HG02973 (cell line): ENCODE measurements around the gene DLGAP1.
"Not testable (repeated sequence)": the region's sequence is repeated elsewhere in the genome, so short reads cannot be mapped to it uniquely, and the experiment has no call there.

Source experiments
- ATAC-seq: cut with Tn5 transposase; IDR thresholded peaks from one replicate; pipeline ENCODE4 v1.9.1; 2021; ENCODE audit warnings: moderate library complexity; ENCODE audit not compliant: unreplicated experiment

Gene DLGAP1

DNA sequence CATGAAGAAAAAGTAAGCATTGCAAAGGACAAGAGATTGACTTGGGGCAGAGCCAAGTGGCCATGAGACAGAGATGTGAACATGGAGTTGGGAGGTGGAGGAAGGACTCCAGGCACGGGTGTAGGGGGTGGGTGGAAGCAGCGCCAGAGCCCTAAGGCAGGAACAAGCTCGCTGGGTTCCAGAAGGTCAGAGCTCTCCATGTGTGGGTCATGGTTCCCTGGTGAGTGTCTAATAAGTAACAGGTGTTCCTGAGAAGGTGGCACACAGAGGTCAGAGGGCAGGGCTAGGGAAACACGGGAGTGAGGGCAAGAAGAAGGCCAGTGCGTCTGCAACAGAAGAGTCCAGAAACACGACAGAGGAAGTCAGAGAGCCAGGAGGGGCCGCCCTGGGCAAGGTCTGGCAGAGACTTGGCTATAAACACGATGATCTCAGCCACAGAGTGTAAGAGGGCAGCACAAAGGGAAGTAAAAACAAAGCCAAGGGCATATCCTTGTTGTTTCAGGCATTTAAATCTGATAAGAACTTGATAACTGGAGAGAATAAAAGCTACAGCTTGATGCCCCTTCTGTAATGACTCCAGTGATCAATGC lies 744.3 kb downstream of the DLGAP1 start:
- no peak for ATAC-seq

DNA sequence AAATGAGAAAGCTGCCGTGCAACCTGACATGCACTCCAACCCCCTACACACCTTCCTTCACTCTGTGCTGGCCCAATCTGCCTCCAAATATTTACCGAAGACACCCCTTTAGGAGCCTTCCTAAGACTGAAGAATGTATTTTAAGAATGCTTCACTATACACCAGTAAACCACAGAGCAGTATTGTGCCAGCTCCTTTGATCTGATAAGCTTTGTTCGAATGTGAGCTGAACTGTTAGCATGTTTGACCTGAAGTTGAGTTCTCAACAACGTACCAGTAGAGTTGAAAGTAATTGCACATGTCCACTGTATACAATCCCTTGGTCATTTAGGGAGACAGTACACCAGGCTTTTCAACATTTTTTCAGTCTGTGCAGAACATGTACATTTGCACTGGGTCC lies 745.9 kb downstream of the DLGAP1 start:
- ATAC-seq, result no peak

DNA sequence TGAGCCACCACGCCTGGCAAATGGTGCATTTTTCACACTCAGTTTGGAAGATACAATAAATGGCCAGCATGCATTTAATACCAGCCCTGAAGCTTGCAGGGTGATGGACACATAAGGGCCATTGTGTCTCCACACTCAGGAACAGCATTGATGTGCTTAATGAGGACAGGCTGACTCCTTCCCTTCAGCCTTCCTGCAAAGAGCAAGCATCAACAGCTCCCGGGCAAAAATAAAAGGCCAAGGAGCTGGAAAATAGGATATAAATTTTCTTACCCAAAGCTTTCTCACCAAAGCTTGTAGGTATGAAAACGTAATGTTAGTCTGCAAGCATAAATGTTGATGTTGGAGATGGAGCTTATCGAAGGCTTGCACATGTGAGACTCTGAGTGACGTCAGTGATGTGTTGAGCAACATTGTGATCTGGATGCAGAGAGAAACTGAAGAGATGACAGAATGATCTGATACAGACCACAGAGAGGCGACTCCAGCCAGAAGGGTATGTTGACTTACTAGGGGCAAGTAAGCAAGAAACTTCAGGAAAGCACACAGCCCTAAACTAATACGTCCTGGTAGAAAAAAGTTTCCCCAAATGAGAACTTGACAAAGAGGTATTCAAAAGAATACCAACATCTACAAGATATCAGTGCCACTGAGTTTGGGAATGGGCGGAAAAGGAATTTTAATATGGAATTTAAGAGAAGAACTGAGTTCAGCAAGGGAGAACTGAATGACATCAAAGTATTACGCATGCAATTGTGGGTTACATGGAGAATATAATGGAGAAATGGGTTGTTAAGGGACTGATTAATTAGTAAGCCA lies 748.6 kb downstream of the DLGAP1 start:
- no peak for ATAC-seq

DNA sequence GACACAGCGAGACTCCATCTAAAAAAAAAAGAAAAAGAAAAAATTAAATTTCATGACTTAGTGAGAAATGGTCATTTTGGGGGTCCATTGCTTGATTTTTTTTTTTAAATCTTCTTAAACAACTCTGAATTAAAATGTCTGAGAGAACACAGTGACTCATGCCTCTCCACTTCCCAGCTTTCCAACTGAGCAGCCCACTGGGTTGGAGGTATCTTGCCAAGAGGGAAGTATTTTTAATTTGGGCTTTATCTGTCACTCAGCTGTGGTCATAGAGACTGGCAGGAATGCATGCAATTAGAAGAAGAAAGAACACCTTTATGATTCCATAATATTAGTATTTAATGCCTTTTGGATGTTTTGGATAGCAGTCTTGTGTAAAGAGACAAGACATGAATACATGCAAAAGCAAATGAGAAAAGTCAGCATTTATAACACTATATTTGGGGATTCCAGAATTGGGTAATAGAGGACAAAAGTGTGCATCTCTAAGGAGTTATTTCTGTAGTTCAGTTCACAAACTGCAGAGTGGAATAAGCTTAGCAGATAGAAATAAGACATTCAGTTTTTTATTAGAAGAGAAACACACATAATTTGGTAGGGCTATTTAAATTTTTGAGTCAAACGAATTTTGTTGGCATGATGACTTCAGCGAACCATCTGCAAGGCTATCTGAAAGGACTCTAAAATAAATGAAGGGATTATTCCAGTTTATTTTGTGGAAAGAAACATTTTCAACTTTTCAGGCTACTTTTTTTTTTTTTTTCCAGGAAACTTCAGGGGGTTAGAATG lies 750.4 kb downstream of the DLGAP1 start:
- ATAC-seq, result no peak

DNA sequence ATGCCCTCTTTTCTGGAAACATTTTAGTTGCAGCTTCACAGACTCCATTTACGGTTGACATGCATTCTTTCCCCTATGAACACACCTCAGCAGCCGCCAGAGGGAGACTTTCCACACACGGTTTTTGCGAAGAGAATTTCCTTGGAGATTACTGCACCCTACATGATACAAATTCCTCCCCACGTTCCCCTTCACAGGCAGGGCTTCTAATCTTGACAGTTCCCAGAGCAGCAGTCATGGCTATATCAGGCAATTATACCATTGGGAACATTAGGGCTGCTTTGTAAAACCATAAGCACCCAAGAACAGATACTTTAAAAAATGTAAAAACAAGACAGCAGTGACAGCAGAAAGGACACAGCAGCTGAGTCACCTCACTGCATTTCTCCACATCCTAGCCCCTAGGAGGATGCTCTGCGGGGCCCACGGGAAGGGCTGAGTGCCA lies 751.4 kb downstream of the DLGAP1 start:
- no peak for ATAC-seq

DNA sequence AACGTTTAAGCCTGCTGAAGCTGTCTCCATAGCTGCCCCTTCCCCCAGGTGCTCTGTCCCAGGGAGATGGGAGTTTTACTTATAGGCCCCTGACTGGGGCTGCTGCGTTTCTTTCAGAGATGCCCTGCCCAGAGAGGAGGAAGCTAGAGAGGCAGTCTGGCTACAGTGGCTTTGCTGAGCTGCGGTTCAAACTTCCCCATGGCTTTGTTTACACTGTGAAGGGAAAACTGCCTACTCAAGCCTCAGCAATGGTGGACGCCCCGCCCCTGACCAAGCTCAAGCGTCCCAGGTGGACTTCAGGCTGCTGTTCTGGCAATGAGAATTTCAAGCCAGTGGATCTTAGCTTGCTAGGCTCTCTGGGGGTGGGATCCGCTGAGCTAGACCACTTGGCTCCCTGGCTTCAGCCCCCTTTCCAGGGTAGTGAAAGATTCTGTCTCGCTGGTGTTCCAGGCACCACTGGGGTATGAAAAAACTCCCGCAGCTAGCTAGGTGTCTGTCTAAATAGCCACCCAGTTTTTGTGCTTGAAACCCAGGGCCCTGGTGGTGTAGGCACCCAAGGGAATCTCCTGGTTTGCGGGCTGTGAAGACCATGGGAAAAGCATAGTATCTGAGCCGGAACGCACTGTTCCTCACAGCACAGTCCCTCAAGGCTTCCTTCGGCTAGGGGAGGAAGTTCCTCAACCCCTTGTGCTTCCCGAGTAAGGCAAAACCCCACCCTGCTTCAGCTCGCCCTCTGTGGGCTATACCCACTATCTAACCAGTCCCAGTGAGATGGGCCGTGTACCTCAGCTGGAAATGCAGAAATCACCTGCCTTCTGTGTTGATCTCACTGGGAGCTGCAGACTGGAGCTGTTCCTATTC lies 755.2 kb downstream of the DLGAP1 start:
- not testable (repeated sequence) for ATAC-seq

DNA sequence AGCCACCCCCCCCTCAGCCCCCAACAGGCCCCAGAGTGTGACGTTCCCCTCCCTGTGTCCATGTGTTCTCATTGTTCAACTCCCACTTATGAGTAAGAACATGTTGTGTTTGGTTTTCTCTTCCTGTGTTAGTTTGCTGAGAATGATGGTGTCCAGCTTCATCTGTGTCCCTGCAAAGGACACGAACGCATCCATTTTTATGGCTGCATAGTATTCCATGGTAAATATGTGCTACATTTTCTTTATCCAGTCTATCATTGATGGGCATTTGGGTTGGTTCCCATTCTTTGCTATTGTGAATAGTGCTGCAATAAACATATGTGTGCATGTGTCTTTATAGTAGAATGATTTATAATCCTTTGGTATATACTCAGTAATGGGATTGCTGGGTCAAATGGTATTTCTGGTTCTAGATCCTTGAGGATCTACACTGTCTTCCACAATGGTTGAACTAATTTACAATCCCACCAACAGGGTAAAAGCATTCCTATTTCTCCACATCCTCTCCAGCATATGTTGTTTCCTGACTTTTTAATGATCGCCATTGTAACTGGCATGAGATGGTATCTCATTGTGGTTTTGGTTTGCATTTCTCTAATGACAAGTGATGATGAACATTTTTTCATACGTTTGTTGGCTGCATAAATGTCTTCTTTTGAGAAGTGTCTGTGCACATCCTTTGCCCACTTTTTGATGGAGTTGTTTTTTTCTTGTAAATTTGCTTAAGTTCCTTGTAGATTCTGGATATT lies 760.9 kb downstream of the DLGAP1 start:
- not testable (repeated sequence) for ATAC-seq

DNA sequence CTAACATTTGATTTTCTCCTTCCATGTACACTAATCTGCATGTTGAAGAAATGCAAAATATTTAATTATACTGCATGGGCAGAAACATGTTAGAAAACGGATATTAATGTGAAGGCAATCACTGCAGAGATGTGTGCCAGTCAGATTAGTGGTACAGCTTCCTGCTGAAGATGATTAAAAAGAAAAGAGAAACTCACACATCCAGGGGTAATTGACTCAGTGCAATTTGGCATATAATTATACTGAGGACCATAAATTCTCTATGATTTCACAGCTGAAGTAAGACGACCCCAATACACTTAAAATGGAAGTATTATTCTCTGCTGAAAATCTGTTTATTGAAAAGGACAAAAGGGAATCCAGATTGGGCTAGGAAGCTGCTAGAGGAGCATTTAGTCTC lies 761.7 kb downstream of the DLGAP1 start:
- no peak for ATAC-seq

DNA sequence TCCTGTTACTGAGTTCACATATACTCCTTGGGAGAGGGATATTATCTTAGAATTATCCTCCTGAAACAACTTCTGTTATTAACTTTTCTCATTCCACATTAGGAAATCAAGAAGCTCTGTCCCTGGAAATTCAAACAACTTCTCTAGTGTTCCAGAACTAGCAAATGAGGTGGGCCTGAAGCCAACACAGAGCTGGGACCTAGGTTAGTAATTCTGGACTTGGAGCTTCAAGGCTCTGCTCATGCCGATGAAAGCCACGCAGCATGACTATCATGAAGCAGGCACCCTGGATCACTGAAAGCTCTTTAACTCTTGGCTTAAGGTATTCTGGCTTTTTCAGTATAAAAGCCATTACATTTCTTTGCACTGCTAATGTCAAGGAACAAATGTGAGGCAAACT lies 762.4 kb downstream of the DLGAP1 start:
- no peak for ATAC-seq

DNA sequence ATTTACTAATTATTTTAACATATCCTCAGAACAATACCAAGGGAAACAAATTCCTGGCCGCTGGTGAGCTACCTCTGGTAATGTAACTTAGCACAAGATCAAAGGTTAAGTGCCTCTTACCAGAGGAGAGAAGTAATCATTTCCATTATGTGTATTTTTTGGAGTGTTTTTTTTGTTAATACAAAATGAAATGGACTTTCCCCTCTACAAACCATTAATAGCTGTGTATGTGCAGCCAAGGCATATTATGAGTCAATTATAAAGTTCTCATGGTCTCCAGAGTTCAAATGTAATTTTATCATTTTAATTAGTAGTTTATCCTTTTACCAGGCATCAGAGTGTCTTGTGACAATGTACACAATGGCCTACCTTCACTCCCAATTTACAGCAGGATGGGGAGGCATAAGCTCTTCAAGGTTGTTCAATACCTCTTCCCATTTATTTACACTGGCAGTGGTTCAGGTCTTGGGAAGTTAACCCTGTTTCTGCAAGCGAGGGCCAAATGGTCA lies 762.9 kb downstream of the DLGAP1 start:
- ATAC-seq, result no peak

DNA sequence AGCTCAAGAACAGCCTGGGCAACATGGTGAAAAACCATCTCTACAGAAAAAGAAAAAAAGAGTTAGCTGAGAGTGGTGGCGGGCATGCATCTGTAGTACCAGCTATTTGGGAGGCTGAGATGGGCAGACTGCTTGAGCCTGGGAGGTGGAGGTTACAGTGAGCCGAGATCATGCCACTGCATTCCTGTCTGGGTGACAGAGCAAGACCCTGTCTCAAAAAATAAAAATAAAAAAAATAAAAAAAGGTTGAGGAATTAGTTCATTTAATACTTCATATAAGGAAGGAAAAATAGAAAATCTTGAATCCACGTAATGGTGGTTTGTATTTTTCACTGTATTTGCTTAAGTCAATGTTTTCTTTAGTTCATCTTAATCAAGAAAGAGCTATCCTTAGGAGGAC lies 763.4 kb downstream of the DLGAP1 start:
- ATAC-seq, result no peak

DNA sequence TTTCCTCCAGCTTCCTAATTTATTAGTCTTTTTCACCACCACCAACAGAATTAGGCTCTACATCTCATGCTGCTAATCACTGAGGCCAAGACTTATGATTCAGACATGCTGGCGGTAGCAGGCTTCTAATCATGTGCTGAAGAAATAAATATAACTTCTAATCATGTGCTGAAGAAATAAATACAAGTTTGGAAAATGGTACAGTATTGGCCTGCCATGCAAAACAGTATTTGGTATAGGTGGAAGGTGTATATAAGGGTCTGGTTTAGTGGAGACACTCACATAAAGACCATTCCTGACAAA lies 764.4 kb downstream of the DLGAP1 start:
- ATAC-seq, result no peak

DNA sequence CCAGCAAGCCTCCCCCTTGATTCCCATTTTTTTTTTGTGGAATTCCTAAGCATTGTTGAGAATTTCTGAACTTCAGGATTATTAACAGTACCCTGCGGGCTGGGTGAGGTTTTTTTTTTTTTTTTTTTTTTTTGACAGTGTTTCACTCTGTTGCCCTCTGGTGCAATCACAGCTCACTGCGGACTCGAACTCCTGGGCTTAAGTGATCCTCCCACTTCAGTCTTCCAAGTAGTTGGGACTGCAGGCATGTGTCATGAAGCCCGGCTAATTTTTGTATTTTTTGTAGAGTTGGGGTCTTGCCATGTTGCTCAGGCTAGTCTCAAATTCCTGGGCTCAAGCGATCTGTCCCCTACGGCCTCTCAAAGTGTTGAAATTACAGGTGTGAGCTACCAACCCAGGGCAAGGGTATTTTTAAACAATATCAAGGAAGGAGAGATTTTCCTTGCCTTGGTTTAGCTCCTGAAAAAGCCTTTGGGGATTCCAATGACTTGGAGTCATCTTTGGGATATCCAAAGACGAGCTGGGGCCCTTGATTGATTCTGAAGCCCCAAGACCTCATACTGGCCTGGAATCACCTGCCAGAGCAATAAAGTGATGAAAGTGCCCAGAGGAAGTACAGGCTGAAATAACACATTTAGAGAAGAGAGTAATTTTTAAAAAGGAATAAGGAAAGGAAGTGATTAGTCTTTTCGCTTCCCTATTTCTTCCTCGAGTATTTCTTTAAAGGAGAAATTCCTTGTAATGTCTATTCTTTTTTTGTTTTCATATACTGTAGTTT lies 764.9 kb downstream of the DLGAP1 start:
- ATAC-seq, result no peak

DNA sequence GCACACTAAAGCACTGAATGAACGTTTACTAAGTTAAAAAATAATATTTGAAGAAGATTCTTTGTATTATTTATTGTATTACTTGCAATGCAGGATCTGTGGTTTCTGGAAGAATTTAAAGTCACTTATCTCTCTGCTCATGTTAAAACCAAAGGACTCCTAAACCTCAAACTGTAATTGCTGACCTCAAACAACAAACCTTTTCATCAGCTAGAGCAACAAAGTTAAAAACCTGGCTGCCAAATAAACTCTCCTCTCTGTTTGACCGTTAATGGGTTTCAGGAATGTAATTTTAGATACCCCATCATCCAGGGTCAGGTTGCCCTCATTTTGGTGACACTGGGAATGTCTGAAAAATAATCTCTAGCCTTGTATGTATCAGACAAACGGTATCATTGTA lies 766.0 kb downstream of the DLGAP1 start:
- ATAC-seq, result no peak

DNA sequence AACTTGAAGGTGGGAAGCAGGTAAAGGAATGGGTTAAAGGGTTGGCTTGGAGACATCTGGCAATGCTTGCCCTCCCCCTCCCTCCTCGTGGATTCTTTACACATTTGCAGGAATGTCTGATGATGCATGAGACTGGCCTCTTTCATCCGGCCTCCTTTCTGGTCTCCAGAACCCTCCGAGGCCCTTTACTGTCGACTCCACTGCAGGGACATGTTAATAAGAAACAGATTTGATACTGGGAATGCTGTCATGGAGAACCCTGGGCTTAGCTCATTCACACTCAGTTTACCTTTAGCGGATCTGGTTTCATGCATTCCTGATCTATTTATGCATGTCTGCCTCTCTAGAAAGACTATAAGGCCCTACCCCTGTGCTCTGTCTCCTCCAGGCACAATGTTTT lies 766.4 kb downstream of the DLGAP1 start:
- ATAC-seq, result no peak

DNA sequence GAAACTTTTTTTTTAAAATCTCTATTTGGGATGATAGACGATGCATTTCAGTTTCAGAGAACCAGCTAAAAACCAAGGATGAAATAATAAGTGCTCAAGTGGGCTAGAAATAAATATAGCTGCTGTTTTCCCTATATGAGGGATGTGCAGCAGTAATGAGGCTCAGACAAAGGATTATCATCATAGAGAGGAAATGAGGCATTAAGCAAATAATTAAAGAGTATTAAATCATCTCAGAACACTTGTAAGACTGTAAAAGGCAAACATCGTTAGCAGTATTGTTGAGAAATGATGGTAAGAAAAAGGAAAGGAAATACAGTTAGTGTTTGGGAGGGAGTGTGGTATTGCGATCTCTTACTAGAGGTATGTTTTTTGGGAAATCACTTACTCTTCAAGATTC lies 771.6 kb downstream of the DLGAP1 start:
- no peak for ATAC-seq

DNA sequence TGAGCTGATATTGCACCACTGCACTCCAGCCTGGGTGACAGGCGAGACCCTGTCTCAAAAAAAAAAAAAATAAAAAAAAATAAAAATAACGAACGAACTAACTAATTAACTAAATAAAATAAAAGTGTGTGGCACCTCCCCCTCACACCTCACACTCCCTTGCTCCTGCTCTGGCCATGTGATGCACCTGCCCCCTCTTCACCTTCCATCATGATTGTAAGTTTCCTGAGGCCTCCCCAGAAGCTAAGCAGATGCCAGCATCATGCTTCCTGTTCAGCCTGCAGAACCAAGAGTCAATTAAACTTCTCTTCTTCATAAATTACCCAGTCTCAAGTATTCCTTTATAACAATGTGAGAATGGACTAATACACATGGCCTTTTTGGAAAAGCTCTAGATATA lies 773.0 kb downstream of the DLGAP1 start:
- no peak for ATAC-seq

DNA sequence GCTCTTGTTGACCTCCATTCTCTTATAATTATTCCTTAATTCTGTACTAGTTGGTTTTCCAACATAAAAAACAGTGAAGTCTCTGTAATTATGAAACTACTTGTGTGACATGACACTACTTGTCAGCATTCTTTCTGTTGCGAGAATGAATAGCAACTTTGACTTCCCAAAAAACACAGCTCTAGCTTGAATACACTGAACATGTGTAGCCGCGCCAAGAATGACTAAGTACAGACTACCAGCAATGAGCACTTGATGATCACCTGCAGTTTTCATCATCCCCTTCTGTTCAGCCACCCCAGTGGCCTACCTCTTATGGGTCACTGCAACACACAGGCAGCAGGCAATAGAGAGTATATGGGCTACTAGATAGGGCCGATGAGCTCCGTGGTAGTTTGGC lies 775.9 kb downstream of the DLGAP1 start:
- no peak for ATAC-seq

DNA sequence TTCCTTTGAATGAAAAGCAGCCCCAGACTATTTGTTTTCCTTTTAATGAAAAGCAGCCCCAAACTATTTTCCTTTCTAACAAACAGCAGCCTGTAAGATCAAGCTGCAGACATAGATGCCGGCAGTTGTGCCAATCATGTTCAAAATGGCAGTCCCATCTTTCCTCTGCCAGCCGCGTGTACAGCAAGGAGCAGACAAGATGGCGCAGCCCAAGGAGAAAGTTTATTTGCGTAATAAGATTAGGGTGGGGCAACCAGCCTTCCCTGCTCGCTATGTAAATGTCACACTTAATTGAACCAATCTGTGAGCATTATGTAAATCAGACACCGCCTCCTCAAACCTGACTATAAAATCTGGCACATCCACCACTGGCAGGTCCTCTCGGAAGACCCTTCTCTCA lies 779.1 kb downstream of the DLGAP1 start:
- no peak for ATAC-seq
